ENCODE data around the gene DUSP7. TPM values are rescaled to one million over a fixed set of nuclear protein-coding genes. Genes with fewer than 3 reads are reported as not detected.

Gene DUSP7
- total RNA-seq, 4 donors from 2014 or later: 5.9 to 15.6 (median 9.7) TPM

DNA sequence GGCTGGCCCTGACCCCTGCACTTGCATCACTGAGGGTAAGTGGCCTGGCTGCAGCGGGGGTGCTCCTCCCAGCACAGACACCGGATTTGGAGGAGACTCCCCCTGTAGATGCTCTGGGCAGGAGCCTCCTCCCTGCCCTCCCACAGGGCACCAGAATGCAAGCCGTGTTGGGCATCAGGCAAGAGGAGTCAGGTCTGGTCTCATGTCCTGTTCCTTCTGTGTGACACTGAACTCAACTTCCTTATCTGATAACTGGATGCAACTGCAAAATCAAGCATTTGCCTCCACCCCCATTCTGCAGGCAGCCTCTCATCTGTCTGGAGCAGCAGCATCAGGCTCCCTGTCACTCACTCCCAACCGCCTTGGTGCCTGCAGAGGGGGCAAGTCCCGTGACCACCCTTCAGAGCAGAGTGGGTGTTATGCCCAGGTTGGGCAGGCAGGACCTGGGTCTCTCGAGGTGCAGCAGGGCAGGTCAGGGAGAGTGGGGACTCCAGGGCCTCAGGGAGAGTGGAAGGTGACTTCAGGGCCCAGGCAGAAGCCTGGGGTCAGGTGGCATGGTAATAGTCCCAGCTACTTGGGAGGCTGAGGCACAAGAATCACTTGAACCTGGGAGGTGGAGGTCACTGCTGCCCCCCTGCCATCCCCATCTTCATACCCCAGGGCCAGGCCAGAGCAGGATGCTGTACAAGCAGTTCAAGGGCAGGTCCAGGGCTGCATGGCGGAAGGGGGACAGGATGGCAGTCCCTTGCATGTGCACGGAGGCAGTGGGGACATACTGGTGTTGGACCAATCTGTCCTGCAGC is 50.2 kb downstream of the DUSP7 start:
- TF ChIP-seq CTCF (IDR thresholded peaks at IDR 0.05; ENCODE audit: low read depth): no peak

GRCh38 chr3:52005571-52005986 is 50.8 kb downstream of the DUSP7 start:
- no peak for TF ChIP-seq CTCF (IDR thresholded peaks at IDR 0.05; ENCODE audit: low read depth)

DNA sequence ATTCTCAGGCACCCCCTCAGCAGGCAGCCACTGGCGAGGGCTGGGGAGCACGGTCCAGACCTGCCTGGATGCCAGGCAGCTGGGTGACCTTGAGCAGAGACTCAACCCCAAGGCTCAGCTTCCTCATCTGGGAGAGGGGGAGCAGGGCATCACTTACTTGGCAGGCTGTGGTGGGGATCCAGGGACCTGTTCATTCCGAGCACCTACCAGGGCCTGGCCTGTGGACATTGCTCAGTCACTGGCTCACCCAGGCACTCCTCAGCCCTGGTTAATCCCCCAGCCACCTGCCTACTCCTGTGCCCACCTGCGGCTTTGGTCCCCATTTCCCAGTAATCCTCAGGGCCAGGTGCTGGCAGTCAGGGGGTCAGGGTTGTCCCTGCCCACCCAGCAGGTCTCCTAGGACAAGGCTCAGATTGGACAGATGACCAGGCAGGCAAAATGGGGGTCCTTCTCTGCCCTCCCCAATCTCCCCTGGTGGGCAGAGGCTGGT is 51.4 kb downstream of the DUSP7 start:
- no peak for TF ChIP-seq CTCF (IDR thresholded peaks at IDR 0.05; ENCODE audit: low read depth)

DNA sequence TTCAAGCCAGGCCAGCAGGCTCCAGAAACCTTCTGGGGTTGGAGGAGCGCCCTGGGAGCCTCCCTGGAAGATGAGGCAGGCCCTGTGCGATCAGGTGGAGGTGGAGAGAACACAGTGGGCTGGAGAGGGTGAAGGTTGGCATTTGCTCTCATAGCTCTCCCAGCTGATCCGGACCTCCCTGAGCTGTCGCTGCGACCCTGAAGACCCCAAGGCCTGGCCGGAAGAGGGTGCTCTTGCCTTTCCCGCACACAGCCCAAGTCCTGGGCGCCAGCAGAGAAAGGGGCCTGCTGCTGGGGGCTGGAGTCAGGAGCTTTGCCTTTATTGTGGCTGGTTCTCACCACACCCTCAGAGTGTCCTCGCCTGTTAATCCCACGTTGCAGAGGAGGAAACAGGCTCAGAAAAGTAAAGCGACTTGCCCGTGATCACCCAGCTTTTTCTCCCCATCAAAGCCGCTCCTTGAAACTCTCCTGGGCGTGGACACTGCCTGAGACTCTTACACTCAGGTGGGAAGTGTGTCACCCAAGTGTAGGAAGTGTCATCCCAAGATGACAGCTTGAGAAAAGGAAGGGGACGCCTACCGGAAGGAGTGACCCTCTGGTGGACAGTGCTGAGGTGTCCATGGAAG is 52.1 kb downstream of the DUSP7 start:
- TF ChIP-seq CTCF (IDR thresholded peaks at IDR 0.05; ENCODE audit: low read depth): no peak

DNA sequence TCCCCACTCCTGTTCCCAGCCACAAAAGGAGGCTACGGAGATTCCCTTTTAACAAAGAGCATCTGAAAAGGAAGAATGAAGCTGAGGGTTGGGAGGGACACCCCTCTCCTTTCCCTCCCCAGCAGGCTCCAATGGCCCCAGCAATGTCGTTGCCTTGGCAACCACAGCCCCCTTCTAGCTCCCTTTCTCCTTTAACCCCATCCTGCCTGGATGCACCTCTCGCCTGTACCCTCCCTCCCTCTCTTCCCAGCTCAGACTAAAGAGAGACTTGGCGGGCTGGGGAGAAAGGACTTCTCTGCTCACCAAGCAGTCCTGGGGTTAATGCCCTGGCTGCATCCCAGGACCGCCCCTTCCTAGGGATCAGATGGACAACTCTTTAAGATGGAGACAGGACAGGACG is 53.6 kb downstream of the DUSP7 start:
- TF ChIP-seq CTCF (IDR thresholded peaks at IDR 0.05; ENCODE audit: low read depth): no peak

GRCh38 chr3:52001443-52001974 is 54.9 kb downstream of the DUSP7 start:
- no peak for TF ChIP-seq CTCF (IDR thresholded peaks at IDR 0.05; ENCODE audit: low read depth)

GRCh38 chr3:51999846-52000245 is 56.5 kb downstream of the DUSP7 start:
- no peak for TF ChIP-seq CTCF (IDR thresholded peaks at IDR 0.05; ENCODE audit: low read depth)
